Naive thymus-derived CD4-positive, alpha-beta T cell (primary cell): ENCODE data around the gene PLD4. TPM values are rescaled to one million over a fixed set of nuclear protein-coding genes. Genes with fewer than 3 reads are reported as not detected.

ENCODE experiments used
- ATAC-seq: fragments of 150-1000 bp; cut with Tn5 transposase; 2 replicates; pipeline ENCODE4 v1.10.0; 2021; ENCODE audit warnings: mild to moderate bottlenecking, moderate library complexity
- CTCF ChIA-PET: fragments of 350-600 bp; sonication (Branson Sonifier 250); formaldehyde crosslinking; loops from one replicate; lab custom pipeline; 2021; ENCODE audit warnings: antibody characterized with exemption; lab: Charles Lee
- POLR2A ChIA-PET: fragments of 350-600 bp; sonication (Branson Sonifier 250); formaldehyde crosslinking; loops from one replicate; lab custom pipeline; 2021; ENCODE audit warnings: antibody characterized with exemption, inconsistent platforms; lab: Charles Lee
- DNase-seq, 9 donors: peaks; one replicate each; pipeline versions ENCODE4 v3.0.0 to v3.0.0-alpha.2; 2020 to 2022; ENCODE audit warnings: mixed read lengths in 1 of 9
- H3K27ac ChIP-seq: one replicate; pipeline ENCODE4 v1.7.0; 2013; ENCODE audit warnings: mild to moderate bottlenecking, low read depth, low read length, moderate library complexity
- H3K27me3 ChIP-seq, 2 donors: one replicate each; pipeline ENCODE4 v1.7.0; 2013; ENCODE audit warnings: low read length in 2 of 2, mild to moderate bottlenecking in 2 of 2, moderate library complexity in 2 of 2; ENCODE audit not compliant: control insufficient read depth in 2 of 2, insufficient read depth in 2 of 2
- H3K36me3 ChIP-seq, 3 experiments: 1 replicate in 2 of 3; 2 replicates in 1 of 3; pipeline ENCODE4 v1.7.0; 2013; ENCODE audit warnings: low read length in 3 of 3, mild to moderate bottlenecking in 3 of 3, moderate library complexity in 1 of 3; ENCODE audit not compliant: insufficient read depth in 3 of 3, control insufficient read depth in 2 of 3
- H3K4me1 ChIP-seq, 2 donors: one replicate each; pipeline ENCODE4 v1.7.0; 2013; ENCODE audit warnings: low read length in 2 of 2, mild to moderate bottlenecking in 2 of 2, moderate library complexity in 1 of 2; ENCODE audit not compliant: control insufficient read depth in 2 of 2, insufficient read depth in 2 of 2
- H3K4me3 ChIP-seq: 2 replicates; pipeline ENCODE4 v1.7.0; 2013; ENCODE audit warnings: mild to moderate bottlenecking, low read length
- H3K9me3 ChIP-seq, 3 experiments: 1 replicate in 2 of 3; 2 replicates in 1 of 3; pipeline ENCODE4 v1.7.0; 2013; ENCODE audit warnings: low read length in 3 of 3; ENCODE audit not compliant: control insufficient read depth in 2 of 3
- H3K27ac Mint-ChIP-seq, 9 donors: one replicate each; pipeline ENCODE4 v1.8.0; 2020 to 2022; ENCODE audit warnings: mixed read lengths in 9 of 9, mild to moderate bottlenecking in 8 of 9, moderate library complexity in 5 of 9, inconsistent platforms in 2 of 9
- H3K27me3 Mint-ChIP-seq, 5 donors: one replicate each; pipeline ENCODE4 v1.8.0; 2021 to 2022; ENCODE audit warnings: mixed read lengths in 5 of 5, mild to moderate bottlenecking in 1 of 5
- H3K36me3 Mint-ChIP-seq, 5 donors: one replicate each; pipeline ENCODE4 v1.8.0; 2020 to 2022; ENCODE audit warnings: mixed read lengths in 5 of 5, mild to moderate bottlenecking in 3 of 5, inconsistent platforms in 1 of 5
- H3K4me1 Mint-ChIP-seq, 7 donors: one replicate each; pipeline ENCODE4 v1.8.0; 2020 to 2022; ENCODE audit warnings: mixed read lengths in 7 of 7, mild to moderate bottlenecking in 3 of 7, inconsistent platforms in 1 of 7
- H3K4me3 Mint-ChIP-seq, 10 donors: one replicate each; pipeline ENCODE4 v1.8.0; 2020 to 2022; ENCODE audit warnings: mild to moderate bottlenecking in 10 of 10, mixed read lengths in 10 of 10, moderate library complexity in 6 of 10, inconsistent platforms in 2 of 10
- H3K9me3 Mint-ChIP-seq, 11 donors: one replicate each; pipeline ENCODE4 v1.8.0; 2020 to 2022; ENCODE audit warnings: mixed read lengths in 11 of 11, mild to moderate bottlenecking in 4 of 11, inconsistent platforms in 1 of 11, moderate library complexity in 1 of 11
- intact Hi-C, 2 donors: fragments of 100-400 bp; cut with micrococcal nuclease; formaldehyde crosslinking; loops; one replicate each; pipeline ENCODE4 v1.15.1; 2023
- polyA plus RNA-seq, 2 donors: library from polyadenylated mRNA; unstranded; fragments of 300-500 nt; fragmentation: Illumina TruSeq; gene quantifications; one replicate each; pipeline ENCODE4 v1.2.3, GENCODE V29; 2021
- total RNA-seq, 6 experiments: library from RNA in 5 of 6; stranded (reverse) in 5 of 6; gene quantifications; 1 replicate in 5 of 6; 2 replicates in 1 of 6; pipeline ENCODE4 v1.2.3 and lab custom pipeline; 2021 to 2026

Gene PLD4
- total and polyA plus RNA-seq, 7 experiments from 2014 or later: 0.10 to 32.0 (median 0.80) TPM; not detected in 1

DNA sequence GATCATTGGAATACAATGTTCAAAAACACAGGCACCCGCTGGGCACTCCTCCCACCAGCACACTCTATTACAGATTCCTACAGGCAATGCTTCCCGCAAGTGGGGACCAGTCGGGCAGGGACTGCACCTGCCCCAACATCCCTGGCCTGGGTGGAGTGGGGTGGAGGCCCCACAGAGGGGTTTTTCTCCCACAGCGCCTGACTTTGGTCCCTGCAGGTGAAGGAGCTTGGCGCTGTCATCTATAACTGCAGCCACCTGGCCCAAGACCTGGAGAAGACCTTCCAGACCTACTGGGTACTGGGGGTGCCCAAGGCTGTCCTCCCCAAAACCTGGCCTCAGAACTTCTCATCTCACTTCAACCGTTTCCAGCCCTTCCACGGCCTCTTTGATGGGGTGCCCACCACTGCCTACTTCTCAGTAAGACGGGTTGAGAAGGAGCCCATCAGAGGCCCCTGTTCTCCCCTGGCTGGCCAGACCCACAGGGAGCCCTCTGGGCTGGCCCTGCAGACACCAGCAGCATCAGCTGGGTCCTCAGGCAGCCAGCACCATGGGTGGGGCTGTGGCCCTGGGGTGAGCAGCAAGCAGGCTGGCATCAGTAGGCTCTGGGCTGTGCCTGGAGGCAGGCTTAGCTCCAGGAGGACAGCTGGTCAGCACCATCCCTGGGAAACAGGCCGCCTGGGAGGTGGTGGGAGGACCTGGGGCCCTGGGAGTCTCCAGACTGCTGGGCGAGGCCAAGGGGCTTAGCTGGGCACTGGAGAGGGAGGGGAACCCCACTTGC is 6.0 kb downstream of the PLD4 start:
- CTCF ChIA-PET: interaction anchor here (0.7 to 1.0 kb wide), 2 partner anchors 164 to 340 kb away, joined by 3 read pairs; no protein-coding TSS in a partner anchor
- Histone ChIP-seq H3K36me3 (no peaks in the 10 kb centered on the region), H3K4me3 (no peak overlapping the region), H3K27ac (no peak overlapping the region), H3K4me1 (peaks cover 0 to 4% of the 10 kb centered on the region in 2 donors), H3K27me3 (no peaks in the 10 kb centered on the region), H3K9me3 (no peaks in the 10 kb centered on the region)
- intact Hi-C loops: no loop called here
- H3K36me3 Mint-ChIP-seq: peaks cover 0 to 4% (median 0%) of the 10 kb centered on the region in 5 donors
- POLR2A ChIA-PET: no interaction called here
- H3K27ac Mint-ChIP-seq: no peak overlapping the region
- peak overlapping the region in 1 of 10 donors; percentile 5 for H3K4me3 Mint-ChIP-seq
- peak in 1 of 9 donors; percentile 21 for DNase-seq
- H3K9me3 Mint-ChIP-seq: no peaks in the 10 kb centered on the region
- no peak for ATAC-seq
- peaks cover 0 to 17% (median 4%) of the 10 kb centered on the region in 5 donors for H3K27me3 Mint-ChIP-seq
- peaks cover 4 to 11% (median 8%) of the 10 kb centered on the region in 7 donors for H3K4me1 Mint-ChIP-seq

DNA sequence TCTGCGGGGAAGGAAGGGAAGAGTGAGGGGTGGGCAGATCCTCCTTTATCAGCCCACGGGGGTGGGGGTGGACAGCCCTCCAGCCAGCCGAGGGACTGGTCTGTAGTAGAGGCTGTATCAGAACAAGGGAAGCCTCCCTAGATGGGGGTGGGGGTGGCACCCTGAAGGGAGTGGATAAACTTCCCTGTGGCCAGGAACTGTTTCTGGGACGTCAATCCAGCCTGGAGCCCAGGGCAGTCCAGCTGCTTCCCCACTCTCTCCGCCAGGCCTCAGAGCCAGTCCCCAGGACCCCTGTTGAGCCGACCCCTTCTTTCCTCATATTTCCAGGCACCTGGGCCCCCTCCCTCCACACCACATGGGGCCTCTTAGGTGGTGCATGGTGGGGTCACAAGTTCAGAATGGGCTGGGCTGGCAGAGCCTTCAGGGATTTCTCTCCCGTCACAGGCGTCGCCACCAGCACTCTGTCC is 6.7 kb downstream of the PLD4 start:
- Histone ChIP-seq H3K27me3 (no peaks in the 10 kb centered on the region), H3K4me3 (no peak overlapping the region), H3K9me3 (no peaks in the 10 kb centered on the region), H3K36me3 (no peaks in the 10 kb centered on the region), H3K27ac (no peak overlapping the region), H3K4me1 (peaks cover 0 to 4% of the 10 kb centered on the region in 2 donors)
- ChIA-PET CTCF (interaction anchor here (0.7 kb wide), 1 partner anchor 339 kb away, joined by 3 read pairs; no protein-coding TSS in a partner anchor), POLR2A (no interaction called here)
- no peak for ATAC-seq
- H3K36me3 Mint-ChIP-seq: peaks cover 0 to 4% (median 0%) of the 10 kb centered on the region in 5 donors
- intact Hi-C loops: no loop called here
- peaks cover 0 to 18% (median 4%) of the 10 kb centered on the region in 5 donors for H3K27me3 Mint-ChIP-seq
- DNase-seq: peak in 1 of 9 donors; percentile 16
- H3K9me3 Mint-ChIP-seq: no peaks in the 10 kb centered on the region
- H3K4me3 Mint-ChIP-seq: no peak overlapping the region
- H3K4me1 Mint-ChIP-seq: peaks cover 4 to 11% (median 8%) of the 10 kb centered on the region in 7 donors
- no peak overlapping the region for H3K27ac Mint-ChIP-seq

DNA sequence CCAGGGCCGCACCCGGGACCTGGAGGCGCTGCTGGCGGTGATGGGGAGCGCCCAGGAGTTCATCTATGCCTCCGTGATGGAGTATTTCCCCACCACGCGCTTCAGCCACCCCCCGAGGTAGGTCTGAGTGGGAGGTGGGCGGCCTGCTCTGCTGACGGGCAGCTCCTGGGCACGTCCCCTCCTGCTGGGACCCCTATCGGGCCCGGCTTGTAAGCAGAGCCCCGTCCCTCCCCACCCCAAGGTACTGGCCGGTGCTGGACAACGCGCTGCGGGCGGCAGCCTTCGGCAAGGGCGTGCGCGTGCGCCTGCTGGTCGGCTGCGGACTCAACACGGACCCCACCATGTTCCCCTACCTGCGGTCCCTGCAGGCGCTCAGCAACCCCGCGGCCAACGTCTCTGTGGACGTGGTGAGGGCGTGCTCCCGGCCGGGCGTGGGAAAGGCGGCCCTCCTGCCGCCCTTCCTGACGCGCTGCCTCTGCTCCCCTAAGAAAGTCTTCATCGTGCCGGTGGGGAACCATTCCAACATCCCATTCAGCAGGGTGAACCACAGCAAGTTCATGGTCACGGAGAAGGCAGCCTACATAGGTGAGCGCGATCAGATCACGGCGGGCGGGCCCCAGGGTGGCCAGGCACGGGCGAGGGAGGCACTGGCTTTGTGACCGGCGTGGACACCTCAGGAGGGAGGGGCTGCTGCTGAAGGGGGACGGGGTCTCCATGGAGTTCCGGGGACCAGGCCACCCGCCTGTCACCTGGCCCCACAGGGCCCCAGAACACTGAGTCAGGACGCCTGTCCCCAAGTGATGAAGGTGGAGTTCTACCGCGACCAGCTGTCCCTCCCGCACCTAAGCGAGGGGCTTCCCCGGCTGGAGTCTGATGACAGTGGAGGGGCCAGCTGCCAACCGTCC is 7.3 kb downstream of the PLD4 start:
- H3K4me1 Mint-ChIP-seq: peaks cover 4 to 11% (median 8%) of the 10 kb centered on the region in 7 donors
- no peak overlapping the region for H3K4me3 ChIP-seq
- intact Hi-C loops: loop anchor here in 1 of 2 donors (2.0 kb wide), 1 partner anchor 53 kb away; the partner anchor contains the start of gene CLBA1
- peak overlapping the region in 8 of 10 donors; percentile 16 to 72 (median 56) for H3K4me3 Mint-ChIP-seq
- peaks cover 0 to 4% (median 0%) of the 10 kb centered on the region in 5 donors for H3K36me3 Mint-ChIP-seq
- H3K27me3 ChIP-seq: no peaks in the 10 kb centered on the region
- peak in 2 of 9 donors; percentile 7 to 23 for DNase-seq
- no peak overlapping the region for H3K27ac ChIP-seq
- H3K9me3 ChIP-seq: no peaks in the 10 kb centered on the region
- CTCF ChIA-PET: no interaction called here
- H3K27ac Mint-ChIP-seq: no peak overlapping the region
- no peaks in the 10 kb centered on the region for H3K9me3 Mint-ChIP-seq
- ATAC-seq: no peak
- POLR2A ChIA-PET: interaction anchor here (0.6 kb wide), 1 partner anchor 86 kb away, joined by 3 read pairs; no protein-coding TSS in a partner anchor
- no peaks in the 10 kb centered on the region for H3K36me3 ChIP-seq
- peaks cover 0 to 4% of the 10 kb centered on the region in 2 donors for H3K4me1 ChIP-seq
- peaks cover 0 to 21% (median 4%) of the 10 kb centered on the region in 5 donors for H3K27me3 Mint-ChIP-seq

DNA sequence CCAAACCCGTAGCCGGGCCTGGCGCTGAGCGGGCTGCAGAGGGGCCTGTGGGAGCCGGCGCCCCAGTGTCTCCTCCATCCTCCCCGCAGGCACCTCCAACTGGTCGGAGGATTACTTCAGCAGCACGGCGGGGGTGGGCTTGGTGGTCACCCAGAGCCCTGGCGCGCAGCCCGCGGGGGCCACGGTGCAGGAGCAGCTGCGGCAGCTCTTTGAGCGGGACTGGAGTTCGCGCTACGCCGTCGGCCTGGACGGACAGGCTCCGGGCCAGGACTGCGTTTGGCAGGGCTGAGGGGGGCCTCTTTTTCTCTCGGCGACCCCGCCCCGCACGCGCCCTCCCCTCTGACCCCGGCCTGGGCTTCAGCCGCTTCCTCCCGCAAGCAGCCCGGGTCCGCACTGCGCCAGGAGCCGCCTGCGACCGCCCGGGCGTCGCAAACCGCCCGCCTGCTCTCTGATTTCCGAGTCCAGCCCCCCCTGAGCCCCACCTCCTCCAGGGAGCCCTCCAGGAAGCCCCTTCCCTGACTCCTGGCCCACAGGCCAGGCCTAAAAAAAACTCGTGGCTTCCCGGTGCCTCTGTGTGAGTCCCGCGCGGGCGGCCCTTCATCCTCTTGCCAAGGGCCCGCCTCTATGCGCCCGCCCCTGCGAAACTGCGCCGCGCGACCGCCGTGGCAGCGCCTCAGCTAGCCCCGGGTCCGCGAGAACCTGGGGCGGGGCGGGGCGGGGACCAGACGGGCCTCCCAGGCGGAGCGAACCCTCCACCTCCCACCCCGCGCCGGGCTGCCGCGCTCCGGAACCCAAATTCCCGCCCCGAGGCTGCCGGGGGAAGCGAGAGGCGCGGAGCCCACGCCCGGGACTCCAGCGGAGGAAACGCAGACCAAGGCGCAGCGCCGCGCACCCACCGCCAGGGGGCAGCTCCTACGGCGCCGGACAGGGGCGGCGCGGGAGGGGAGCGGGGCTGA is 8.3 kb downstream of the PLD4 start:
- Histone ChIP-seq H3K27ac (peak overlapping the region; percentile 29), H3K27me3 (no peaks in the 10 kb centered on the region), H3K4me3 (peak overlapping the region; percentile 20), H3K4me1 (peaks cover 0 to 4% of the 10 kb centered on the region in 2 donors), H3K36me3 (no peaks in the 10 kb centered on the region), H3K9me3 (no peaks in the 10 kb centered on the region)
- H3K4me1 Mint-ChIP-seq: peaks cover 4 to 11% (median 8%) of the 10 kb centered on the region in 7 donors
- no peaks in the 10 kb centered on the region for H3K9me3 Mint-ChIP-seq
- ChIA-PET CTCF (no interaction called here), POLR2A (interaction anchor here (0.6 kb wide), 2 partner anchors 85 to 379 kb away, joined by 3 read pairs; no protein-coding TSS in a partner anchor)
- H3K27me3 Mint-ChIP-seq: peaks cover 0 to 26% (median 4%) of the 10 kb centered on the region in 5 donors
- intact Hi-C loops: loop anchor here (1.0 to 2.0 kb wide), 4 partner anchors 52 to 133 kb away; partner anchors contain the start of genes CDCA4 (in 1 of the 2) and CLBA1 (in 1 of the 2)
- H3K36me3 Mint-ChIP-seq: peaks cover 0 to 4% (median 0%) of the 10 kb centered on the region in 5 donors
- H3K27ac Mint-ChIP-seq: no peak overlapping the region
- peak; percentile 62 to 91 (median 83) for DNase-seq
- peak overlapping the region in 8 of 10 donors; percentile 44 to 76 (median 64) for H3K4me3 Mint-ChIP-seq
- ATAC-seq: peak; percentile 94

DNA sequence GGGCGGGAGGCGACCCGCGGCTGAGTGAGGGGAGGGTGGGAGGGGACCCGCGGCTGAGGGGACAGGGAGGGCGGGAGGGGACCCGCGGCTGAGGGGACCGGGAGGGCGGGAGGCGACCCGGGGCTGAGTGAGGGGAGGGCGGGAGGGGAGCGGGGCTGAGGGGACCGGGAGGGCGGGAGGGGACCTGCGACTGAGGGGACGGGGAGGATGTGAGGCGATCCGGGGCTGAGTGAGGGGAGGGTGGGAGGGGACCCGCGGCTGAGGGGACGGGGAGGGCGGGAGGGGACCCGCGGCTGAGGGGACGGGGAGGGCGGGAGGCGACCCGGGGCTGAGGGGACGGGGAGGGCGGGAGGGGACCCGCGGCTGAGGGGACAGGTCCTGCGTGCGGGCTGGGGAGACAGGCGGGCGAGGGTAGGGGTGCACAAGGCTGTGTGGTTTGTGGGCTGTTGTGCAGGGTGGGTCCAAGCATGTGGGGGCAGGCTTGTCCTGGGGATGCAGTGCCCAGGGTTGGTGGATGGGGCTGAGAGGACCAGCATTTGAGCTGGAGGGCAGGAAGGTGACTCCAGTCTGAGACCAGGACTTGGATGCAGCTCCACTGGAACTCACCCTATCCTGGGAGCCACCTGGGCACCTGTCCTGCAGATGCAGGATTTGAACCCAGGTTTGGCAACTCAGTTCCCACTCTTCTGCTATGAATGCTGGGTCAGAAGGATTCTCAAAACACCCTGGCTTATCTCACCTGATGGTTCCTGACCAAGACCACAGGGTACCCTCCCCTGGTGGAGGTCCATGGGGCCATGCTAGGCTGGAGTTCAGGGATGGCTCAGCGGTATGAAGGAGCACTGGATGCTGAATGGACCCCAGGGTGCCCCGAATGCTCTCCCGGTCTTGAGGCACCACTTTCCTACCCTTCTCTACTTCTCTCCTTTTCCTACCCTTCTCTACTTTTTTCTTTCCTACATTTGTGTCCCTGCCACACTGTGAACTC is 9.4 kb downstream of the PLD4 start:
- Histone ChIP-seq H3K9me3 (no peaks in the 10 kb centered on the region), H3K4me3 (no peak overlapping the region), H3K27me3 (no peaks in the 10 kb centered on the region), H3K27ac (no peak overlapping the region), H3K36me3 (no peaks in the 10 kb centered on the region), H3K4me1 (peaks cover 0 to 4% of the 10 kb centered on the region in 2 donors)
- Mint-ChIP-seq H3K9me3 (no peaks in the 10 kb centered on the region), H3K27me3 (peaks cover 0 to 29% (median 0%) of the 10 kb centered on the region in 5 donors), H3K4me3 (peak overlapping the region; percentile 61 to 89 (median 78)), H3K27ac (peak overlapping the region in 7 of 9 donors; percentile 6 to 80 (median 48)), H3K4me1 (peaks cover 4 to 11% (median 8%) of the 10 kb centered on the region in 7 donors), H3K36me3 (peaks cover 0 to 4% (median 0%) of the 10 kb centered on the region in 5 donors)
- intact Hi-C loops: loop anchor here (1.0 to 2.0 kb wide), 4 partner anchors 51 to 134 kb away; partner anchors contain the start of genes CDCA4 (in 1 of the 2) and CLBA1 (in 1 of the 2)
- POLR2A ChIA-PET: interaction anchor here (0.6 kb wide), 1 partner anchor 378 kb away, joined by 3 read pairs; no protein-coding TSS in a partner anchor
- DNase-seq (no peak), ATAC-seq (no peak)
- CTCF ChIA-PET: no interaction called here
